ENCODE data around the gene CCBE1.
"Not testable (repeated sequence)": the region's sequence is repeated elsewhere in the genome, so short reads cannot be mapped to it uniquely, and the experiment has no call there.

CCBE1 gene

DNA sequence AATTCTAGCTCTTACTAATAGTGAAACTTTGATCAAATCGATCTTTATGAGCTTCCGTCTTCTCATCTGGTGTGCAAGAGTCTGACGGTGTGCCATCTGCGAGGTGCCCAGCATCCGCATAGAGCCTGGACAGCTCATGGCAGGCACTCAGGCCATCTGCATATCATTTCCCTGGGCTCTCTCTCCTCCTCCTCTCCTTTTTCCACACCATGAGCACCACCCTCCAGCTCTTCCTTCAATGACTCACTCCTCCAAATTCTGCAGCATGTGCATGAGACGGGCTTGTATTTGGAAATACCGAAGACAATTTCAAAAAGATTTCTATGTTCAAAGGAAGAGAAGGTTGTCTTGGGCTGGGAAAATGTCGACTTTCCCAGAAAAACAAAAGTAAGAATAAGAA lies 161.1 kb downstream of the CCBE1 start:
- DNase-seq (ENCODE audit: low spot score), result no peak

DNA sequence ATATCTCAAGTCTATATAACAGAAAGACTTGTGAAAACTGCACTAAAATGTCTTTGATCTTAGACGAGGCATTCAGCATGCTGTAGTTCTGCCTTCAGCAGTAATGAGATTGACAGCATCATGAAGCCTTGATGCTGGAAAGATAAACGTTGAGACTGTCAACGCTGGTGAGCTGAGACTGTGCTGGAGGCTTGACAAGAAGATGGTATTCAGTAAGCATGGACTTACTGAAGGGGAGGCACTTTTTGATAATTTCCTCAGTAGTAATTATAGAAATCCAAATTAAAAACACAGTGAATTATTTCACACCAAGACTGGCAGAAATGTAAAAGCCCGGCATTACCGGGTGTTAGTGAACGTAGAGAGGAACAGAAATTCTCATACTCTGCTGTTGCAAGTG lies 162.2 kb downstream of the CCBE1 start:
- no peak for DNase-seq (ENCODE audit: low spot score)

DNA sequence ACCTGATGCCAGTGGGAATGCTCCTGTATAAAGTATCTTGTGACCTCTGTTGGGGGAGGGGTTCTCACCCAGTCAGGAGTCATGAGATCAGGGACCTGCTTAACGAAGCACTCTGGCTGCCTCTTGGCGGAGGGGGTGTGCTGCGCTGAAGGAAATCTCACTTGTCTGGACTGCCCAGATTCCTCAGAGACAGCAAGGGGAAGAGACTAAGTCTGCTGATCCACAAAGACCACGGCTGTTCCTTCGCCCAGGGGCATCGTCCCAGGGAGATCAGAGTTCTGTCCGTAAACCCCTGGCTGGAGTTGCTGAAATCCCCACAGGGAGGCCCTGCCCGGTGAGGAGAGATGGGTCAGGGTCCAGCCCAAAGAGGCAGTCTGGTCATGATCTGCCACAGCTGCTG lies 168.4 kb downstream of the CCBE1 start:
- no peak for DNase-seq (ENCODE audit: low spot score)

DNA sequence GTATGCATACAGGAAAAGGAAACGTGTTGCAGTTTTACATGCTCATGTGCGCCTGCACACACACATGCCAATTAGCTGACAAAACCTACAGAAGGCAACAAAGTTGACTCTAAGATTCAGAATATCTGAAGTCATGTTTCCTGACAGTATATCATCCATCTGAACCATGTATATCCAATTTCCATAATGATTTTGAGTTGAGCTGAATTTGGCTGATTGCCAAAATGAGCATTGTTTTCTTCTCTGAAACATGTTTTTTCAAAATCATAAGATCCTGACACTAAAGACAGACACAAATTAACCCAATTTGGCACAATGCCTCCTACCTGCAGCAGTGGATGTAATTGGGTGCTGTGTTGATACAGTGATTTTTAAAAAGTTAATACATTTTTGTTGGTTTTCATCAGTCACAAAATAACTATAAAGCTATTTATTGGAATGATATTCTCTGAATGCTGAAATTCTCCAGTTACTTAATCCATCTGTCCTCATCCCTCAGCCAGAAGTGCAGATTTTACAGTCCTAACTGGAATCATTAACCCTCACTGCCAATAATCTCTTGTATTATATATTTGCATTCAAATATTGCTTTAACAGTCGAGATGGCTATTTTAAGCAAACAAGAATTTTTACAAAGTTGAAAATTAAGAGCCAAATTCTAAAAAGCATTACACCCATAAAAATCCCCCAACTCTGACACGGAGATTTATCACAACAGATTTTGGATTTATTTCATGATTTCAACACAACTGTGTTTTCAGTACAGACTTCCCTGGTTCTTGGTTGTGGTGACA lies 176.5 kb downstream of the CCBE1 start:
- no peak for DNase-seq (ENCODE audit: low spot score)

DNA sequence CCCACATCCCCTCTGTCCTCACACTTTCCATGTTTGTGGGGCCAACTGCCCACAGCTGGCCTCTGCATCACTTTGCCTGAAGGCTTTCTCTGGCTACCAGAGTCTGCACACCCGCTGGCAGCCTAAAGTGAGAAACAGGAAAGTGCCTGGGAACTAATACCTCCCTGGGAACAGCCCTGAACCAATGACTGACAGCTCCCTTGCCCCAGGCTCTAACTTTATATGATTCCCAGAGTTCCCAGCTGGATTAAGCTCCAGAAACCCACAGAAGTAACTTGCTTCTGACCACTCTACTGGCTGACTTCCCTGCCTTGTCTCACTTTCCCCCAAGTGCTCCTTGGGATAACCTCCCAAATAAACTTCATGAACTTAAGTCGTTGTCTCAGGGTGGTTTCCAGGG lies 178.5 kb downstream of the CCBE1 start:
- DNase-seq (ENCODE audit: low spot score), result no peak

DNA sequence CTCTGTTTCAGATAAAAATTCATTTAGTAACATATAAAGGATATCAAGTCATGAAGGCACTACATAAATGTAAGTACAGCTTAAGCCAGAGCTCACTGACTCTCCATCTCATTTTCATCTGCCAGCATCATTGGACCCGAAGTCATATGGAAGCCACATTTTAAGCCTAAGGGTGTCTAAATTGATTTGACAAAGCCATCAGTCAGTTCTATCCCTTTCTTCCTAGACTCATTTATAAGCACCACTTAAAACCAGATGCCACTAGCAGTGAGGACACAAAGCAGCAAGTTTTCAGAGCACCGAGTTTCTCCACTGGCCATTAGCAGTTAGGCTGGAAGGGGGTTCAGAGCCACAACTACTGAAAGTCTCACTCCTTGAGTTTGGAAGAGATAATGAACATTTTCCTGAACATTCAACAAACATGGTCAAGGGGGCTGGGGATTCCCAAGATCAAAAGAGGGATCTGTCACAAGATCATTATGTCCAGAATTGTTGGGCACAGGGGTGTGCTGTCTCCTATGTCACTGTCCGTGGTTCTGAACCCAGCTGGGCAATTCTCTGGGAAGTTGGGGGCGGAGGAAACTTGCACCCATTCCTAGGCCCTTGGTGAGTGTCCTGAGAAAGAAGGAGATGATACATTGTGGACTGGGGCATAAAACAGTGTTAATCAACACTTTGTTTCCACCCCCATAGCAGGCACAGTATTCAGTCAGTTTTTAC lies 179.6 kb downstream of the CCBE1 start:
- DNase-seq (ENCODE audit: low spot score), result no peak

DNA sequence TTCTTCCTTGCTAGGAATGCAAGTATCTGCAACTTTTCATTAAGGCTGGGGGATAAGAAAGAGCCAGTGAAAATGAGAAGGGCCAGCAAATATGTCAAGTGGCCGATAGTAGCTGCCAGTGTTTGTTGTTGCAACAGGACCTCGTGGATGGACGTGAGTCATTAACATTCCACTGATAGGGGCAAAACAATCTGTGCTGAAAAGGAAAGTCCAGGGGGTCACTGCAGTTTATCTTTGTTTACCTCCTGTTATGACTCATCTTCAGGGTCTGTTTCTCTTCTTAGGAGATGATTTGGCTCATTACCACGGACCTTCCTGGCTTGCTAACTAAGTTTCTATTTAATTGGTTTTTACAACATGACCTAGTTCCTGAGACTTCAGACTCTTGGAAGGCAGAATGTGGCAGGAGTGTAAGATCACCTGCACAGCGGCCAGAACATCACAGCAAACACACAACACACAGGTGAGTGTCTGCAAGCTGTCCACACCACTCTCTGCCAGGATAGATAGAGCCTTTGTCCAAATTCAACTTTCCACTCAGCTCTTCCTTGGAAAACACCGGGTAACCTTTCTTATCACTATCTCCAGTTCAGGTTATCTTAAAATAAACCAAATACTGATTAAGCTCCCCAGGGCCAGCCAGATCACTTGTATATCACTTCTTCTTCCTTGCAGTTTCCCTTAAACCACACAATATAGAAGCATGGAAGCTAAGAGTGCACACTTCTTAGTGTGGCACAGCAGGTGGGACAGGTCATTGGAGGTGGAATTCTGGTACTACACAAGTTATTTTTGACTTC lies 180.7 kb downstream of the CCBE1 start:
- DNase-seq (ENCODE audit: low spot score), result no peak

DNA sequence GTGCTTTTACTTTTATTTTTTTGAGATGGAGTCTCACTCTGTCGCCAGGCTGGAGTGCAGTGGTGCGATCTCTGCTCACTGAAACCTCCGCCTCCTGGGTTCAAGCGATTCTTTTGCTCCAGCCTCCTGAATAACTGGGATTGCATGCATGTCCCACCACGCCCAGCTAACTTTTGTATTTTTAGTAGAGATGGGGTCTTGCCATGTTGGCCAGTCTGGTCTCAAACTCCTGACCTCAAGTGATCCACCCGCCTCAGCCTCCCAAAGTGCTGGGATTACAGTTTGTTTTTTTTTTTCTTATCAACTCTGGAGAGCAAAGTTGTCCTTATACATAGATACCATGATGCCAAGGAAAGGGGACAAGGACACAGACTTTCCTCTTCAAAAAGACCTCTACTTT lies 181.3 kb downstream of the CCBE1 start:
- DNase-seq (ENCODE audit: low spot score), result not testable (repeated sequence)

DNA sequence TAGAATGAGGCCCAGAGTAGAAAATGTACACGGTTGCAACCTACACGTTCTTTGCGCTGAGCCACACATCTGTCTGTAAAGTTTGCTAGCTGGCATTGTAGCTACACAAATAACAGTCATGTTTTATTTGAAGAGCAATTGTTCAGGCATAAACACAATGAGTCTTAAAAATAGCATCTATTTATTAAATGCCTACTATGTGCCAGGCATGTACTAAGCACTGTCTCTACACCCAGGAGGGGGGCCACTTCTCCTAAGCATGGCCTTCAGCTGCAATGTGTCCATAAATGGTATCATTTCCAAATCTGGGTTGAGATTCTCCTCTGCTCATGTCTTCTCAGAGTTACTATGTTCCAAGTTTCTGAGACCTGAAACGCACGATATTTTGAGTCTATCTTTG lies 182.1 kb downstream of the CCBE1 start:
- DNase-seq (ENCODE audit: low spot score), result no peak

DNA sequence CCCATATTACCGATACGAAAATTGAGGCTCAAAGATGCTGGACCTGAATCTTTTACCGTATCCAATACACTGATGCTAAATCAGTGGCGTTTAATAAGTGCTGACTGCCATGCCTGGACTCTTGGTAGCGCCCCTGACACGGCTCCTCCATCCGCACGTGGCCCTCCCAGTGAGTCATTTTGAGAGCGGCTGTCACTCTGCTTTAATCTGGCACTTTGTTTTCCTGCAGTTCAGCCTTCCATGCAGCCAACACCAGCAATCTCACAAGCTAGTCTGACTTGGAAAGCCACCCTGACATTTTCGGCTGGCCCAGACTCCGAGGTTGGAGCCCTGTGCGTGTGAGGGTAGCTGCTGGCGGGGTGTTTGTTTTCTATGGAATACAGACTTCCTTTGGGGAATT lies 183.0 kb downstream of the CCBE1 start:
- DNase-seq (ENCODE audit: low spot score), result no peak

DNA sequence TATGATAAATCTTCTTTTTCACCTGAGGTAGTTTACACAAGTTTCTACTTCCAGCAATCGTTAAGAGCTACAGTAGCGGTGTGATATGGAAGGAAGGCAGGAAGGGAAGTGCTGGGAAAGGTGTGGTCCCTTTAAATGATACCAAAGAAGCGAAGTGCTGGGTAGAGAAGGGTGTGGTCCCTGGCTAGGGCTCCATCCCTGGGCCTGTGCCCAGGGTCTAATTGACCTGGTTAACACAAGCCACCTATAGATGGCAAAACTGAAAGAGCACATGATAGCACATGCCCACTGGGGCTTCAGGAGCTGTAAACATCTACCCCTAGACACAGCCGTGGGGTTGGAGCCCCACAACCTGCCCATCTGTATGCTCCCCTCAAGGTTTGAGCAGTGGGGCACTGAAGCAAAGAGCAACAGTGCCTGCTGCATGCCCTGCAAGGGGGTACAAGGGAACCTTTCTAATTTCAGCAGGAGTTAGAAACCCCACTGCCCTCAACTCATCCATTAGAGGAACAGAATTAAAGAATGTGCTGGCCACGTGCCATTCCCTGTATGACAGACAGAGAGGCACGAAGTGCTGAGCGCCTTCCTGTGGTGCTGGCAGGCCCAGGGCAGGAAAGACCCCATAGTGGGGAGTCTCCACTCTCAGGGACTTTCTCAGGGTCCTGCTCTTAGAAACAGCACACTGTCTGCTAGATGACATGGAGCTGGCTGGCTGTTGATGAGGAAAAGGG lies 185.0 kb downstream of the CCBE1 start:
- no peak for DNase-seq (ENCODE audit: low spot score)

DNA sequence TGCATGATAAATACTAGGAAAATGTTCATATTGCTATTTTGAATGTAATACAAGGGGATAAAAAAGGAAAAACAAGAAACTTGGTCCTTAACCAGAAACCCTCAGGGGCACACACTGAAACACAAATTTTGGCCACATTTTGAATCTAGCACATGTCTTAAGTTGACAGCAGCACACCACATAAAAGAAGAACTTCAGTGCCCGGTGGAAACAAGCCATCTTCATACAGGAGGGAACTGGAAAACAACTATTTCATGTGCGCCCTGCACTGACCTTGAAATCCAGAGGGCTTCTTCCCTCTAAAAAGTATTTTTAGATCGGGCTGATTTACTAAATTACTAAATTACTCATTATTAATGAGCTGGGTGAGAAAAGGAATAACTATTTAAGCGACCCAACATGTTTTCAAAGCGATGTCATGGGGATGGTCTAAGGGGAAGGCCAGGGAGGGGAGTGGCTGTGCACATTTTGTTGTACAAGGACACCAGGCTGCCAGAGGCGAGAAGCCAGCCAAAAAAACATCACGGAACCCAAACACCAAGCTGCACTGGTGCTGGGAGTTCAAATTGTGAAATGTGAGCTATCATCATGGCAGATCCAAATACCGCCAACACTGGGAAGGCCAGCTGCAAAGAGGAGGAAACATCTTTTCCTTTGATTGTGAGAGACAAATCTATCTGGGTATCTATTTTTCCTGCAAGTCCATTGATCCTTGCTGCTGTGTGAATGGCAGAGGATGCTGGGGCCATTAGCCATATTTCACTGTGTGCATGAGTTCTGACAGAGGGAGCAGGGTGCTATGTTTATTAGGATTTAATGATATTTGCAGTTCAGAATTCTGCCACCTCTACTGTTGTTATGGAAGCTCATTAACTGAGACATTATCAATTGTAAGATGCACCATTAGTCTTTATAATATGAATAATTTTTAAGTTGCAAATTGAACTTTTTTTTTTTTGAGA lies 187.5 kb downstream of the CCBE1 start:
- no peak for DNase-seq (ENCODE audit: low spot score)

DNA sequence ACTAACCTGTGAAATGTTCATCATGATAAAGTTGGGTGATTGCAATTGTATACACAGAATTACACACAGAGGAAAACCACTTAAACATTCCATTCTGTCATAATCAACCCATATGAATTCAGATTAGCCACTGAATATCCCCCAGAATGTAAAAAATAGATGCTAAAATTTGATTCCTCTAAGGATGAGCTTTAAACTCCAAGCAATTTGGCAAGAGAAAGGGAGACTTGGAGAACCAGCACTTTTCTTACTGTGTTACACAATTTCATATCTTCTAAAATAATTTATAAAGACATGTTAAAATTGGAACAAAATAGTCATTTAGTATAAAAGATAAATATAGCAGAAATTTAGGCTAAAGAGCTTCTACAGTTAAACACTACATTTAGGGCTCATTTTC lies 191.9 kb downstream of the CCBE1 start:
- DNase-seq (ENCODE audit: low spot score), result no peak

DNA sequence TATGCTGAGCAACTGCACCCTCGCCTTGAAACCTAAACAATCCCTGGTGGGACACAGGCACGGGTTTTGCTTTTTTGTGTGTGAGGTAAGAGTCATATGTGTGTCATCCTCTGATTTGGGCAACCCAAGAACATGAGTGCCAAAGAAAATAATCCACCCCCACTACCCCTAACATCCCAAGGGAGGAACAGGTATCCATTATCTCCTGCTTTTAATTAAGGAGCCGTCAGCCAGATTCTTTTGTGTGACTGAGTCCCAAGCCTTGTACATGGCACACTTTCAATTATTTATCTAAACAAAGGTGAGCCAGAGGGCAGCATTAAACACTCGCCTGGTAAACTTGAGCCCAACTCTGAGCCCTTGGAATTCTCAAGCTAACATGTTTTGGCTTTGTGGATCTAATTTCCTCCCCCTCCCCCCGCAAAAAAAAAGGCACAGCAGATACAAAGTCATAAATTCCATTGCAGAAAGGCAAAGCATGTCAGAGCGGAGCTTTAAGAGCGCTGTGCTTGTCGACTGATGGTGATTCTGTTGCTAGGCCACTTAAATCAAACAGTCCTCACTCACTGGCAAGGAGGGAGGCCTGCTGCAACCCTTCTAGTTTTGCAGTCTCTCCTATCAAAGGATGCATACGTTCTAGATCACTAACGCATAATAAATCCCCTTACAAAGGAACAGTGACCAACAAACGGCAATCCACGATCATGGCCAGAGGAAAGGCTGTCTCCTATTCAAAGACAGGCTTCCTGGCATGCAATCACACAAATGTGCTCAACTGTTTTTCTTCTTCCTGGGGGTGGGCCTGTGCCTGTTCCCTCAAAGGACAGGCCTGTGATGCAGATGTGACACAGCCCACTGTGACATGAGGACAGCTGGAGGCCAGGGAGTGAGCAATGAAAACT lies 194.7 kb downstream of the CCBE1 start:
- no peak for DNase-seq (ENCODE audit: low spot score)

DNA sequence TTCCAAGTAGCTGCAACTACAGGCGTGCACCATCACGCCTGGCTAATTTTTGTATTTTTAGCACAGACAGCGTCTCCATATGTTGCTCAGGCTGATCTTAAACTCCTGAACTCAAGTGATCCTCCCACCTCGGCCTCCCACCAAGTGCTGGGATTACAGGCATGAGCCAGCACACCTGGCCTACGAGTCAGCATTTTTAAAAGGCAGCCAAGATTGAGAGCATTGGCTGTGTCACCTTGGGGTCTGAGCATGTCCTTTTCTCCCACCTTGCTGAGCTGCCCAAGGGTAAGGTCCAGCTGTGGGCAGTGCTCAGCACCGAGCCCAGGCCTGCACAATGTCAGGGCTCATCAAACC lies 195.3 kb downstream of the CCBE1 start:
- DNase-seq (ENCODE audit: low spot score), result no peak

DNA sequence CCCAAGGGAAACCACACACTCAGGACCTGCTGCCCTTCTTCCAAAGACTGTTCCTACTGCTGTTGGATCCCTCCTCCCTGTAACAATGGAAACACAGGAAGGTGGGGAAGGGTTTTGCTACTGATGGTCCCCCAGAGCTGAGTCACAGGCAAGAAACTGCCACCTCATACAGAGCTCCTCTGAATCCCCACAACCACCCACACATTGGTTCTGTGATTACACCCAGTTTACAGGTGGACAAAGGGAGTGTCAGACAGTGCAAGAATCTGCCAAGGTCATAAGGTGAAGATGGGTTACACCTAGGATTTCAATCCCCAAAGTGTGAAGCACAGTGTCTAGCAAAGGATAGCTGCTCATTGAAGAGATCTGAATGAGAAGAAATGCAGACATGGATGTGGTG lies 196.5 kb downstream of the CCBE1 start:
- no peak for DNase-seq (ENCODE audit: low spot score)

DNA sequence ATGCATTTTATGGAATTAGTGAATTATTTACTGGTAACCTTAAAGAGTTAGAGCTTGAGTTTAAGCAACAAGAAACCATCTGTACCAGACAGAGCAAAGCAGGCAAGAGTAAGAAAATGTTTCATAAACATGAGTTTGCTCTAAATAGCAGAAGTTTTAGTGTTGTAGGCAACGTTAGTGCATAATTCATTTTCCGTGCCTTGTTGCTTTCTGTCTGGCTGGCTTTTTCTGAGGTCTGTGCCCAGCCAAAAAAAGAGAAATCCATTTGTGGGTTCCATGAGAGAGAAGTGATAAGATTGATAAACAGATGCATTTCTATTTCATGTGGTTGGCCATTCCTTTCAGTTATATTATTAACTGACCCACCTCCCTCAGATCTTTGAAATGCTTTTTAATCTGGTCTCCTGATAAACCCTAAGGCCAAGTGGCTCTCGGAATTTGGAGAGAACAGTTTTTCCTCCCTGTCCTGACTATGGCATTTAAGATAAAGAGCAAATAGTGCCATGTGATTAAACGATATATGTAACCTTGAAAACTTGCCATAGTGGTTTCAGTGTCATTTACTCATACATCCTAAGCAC lies 198.6 kb downstream of the CCBE1 start:
- DNase-seq (ENCODE audit: low spot score), result no peak

DNA sequence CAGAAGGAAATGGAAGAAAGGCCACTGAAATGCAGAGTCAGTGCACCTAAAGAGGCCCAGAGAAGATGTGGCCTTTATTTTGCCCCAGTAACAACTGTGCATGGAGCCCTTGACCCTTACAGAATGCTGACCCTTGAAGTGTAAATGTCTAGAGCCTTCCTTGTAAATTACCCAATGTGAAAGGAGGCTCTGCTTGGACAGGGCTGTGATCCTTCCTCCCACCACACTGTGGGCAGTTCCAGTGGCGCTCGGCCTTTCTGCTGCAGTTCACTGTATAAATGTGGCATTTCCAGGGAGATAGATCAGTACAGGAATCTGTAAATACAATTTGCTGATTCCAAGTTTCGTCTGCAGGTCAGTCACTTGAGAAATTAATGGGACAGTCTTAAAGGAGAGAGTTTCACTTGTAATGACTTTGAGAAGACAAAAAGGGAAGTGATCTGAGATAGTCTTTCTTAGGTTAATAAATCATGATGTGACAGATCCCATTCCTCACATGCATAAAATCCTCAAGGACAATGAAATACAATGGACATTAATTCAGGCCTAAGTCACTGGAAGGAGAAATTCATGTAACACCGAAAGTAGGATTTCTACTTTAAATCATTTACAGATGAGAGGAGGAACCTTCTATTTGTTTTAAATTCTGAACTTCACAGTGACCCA lies 204.3 kb downstream of the CCBE1 start:
- DNase-seq (ENCODE audit: low spot score), result no peak

DNA sequence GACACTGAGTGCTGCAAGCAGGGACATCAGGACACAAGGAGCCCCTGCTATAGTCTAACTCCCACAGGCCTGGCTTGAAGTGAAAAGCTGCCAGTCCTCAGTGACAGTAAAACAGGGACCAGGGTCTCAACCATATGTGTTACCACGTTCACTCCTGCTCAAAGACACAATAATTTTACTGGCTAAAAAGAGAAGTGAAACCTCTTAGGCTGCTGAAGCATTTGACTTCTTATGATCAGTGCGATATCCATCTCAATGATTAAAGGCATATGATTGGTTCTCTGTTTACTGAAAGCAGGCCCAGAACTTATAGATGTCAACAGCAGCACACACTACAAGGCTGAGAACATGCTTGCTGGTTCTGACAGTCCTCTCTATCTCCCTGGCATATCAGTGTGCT lies 208.3 kb downstream of the CCBE1 start:
- no peak for DNase-seq (ENCODE audit: low spot score)
